HepG2 (cell line): ENCODE data around the gene ZNF211. TPM values are rescaled to one million over a fixed set of nuclear protein-coding genes. Genes with fewer than 3 reads are reported as not detected.
A peak's percentile ranks its signal among the peaks of the same experiment; 100 is the strongest.

Experiments
- ATAD3A ChIP-seq: sonication (generic); formaldehyde crosslinking; IDR thresholded peaks from 2 replicates; pipeline ENCODE4 v1.4.0; 2020; ENCODE audit warnings: missing genetic modification reagents
- ELF4 ChIP-seq: sonication (generic); formaldehyde crosslinking; IDR thresholded peaks from 2 replicates; pipeline ENCODE4 v1.5.0; 2020; ENCODE audit warnings: missing genetic modification reagents, mild to moderate bottlenecking, moderate library complexity, borderline replicate concordance
- MEIS1 ChIP-seq: sonication (generic); formaldehyde crosslinking; IDR thresholded peaks from 2 replicates; pipeline ENCODE4 v1.9.0; 2021; ENCODE audit warnings: mild to moderate bottlenecking, missing genetic modification reagents, moderate library complexity, borderline replicate concordance
- MYC ChIP-seq: sonication (generic); formaldehyde crosslinking; IDR thresholded peaks from 2 replicates; pipeline ENCODE4 v1.9.0; 2021; ENCODE audit warnings: missing genetic modification reagents, borderline replicate concordance
- NBN ChIP-seq: fragments of 450-650 bp; conservative IDR thresholded peaks from 2 replicates; pipeline ENCODE4 v1.6.1; 2017
- WIZ ChIP-seq: sonication (generic); formaldehyde crosslinking; IDR thresholded peaks from 2 replicates; pipeline ENCODE4 v1.5.1; 2020; ENCODE audit warnings: mild to moderate bottlenecking, missing genetic modification reagents
- ZFP62 ChIP-seq: sonication (generic); formaldehyde crosslinking; IDR thresholded peaks from 2 replicates; pipeline ENCODE4 v1.4.0; 2020; ENCODE audit warnings: missing genetic modification reagents
- ZMAT5 ChIP-seq: sonication (generic); formaldehyde crosslinking; IDR thresholded peaks from 2 replicates; pipeline ENCODE4 v1.5.0; 2020; ENCODE audit warnings: mild to moderate bottlenecking, low read depth, missing genetic modification reagents, borderline replicate concordance
- ZNF280D ChIP-seq: sonication (generic); formaldehyde crosslinking; IDR thresholded peaks from 2 replicates; pipeline ENCODE4 v1.5.1; 2020; ENCODE audit warnings: mild to moderate bottlenecking, missing genetic modification reagents
- ZNF589 ChIP-seq: sonication (generic); formaldehyde crosslinking; conservative IDR thresholded peaks from 2 replicates; pipeline ENCODE4 v1.8.0; 2022; ENCODE audit warnings: mild to moderate bottlenecking, moderate library complexity, missing genetic modification reagents
- polyA plus RNA-seq, 8 experiments: library from polyadenylated mRNA; depleted of rRNA in 3 of 8; stranded (reverse) in 7 of 8; unstranded in 1 of 8; fragments of >200 nt; fragmentation: Illumina TruSeq in 4 of 8; extraction: Trizol in 4 of 8; gene quantifications; 2 replicates each; pipeline versions ENCODE4 v1.2.1 to v1.2.3, GENCODE V29; 2011 to 2016; ENCODE audit warnings: low read depth in 4 of 8, missing spikeins in 1 of 8, mixed read lengths in 1 of 8; ENCODE audit not compliant: insufficient read depth in 1 of 8
- total RNA-seq, 5 experiments: library from RNA; depleted of rRNA; stranded (reverse); fragments of >200 nt; fragmentation: Illumina TruSeq; extraction: Trizol; gene quantifications; 2 replicates each; pipeline ENCODE4 v1.2.3, GENCODE V29; 2016; ENCODE audit warnings: low read depth in 1 of 5
- TF ChIP-seq, protein P1 (sequence below): IDR thresholded peaks from 2 replicates; pipeline ENCODE4 v1.6.1; 2016; ENCODE audit warnings: low read depth, control low read depth
- TF ChIP-seq, protein P2 (sequence below): sonication (generic); formaldehyde crosslinking; IDR thresholded peaks from 2 replicates; pipeline ENCODE4 v1.5.1; 2020; ENCODE audit warnings: missing genetic modification reagents, mild to moderate bottlenecking, borderline replicate concordance
- TF ChIP-seq, protein P3 (sequence below): fragments of 450-650 bp; IDR thresholded peaks from 2 replicates; pipeline ENCODE4 v1.6.1; 2017

The ZNF211 gene
- total and polyA plus RNA-seq, 2 of the 13 experiments (the other 11 are each of a cell fraction or from before 2014, with no cell fraction given), result 9.9 to 11.2 TPM

DNA sequence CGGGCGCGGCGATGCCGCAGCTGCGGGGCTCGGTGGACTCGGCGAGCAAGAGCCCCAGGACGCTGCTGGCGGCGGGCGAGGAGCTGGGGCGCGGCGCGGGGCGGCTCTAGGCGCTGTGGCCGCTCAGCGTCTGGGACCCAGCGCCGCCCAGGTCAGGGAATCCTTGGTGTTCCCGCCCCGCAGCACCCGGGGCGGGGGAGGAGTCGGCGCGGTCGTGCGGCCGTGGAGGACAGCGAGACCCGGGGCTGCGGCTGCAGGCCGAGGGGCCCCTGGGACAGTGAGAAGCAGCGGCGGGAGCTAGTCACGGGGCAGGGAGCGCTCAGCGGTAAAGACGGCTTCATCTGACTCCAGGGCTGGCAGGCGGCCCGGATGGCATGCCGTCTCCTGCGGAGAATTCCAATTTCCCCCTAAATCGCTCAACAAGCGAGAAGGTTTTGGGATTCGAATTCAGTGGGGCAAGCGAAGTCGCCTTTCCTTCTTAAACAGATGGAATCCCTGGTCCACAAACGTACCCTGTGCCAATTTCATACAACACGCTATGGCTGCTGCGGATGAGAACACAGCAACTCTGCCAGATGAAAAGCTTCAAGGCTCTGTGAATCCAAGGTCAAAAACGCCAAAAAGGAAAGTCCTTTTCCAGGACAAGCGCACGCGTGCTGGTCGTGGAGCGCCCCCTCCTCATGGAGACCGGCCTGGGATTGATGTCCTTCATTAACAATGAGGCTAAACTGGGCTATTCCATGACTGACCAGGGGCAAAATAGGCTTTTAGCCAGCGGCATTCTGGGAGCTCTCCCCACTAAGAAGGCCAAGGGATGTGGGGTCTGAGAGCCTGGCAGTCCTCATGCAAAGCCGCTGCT, 31.5 kb downstream of the ZNF211 start (continued):
- TF ChIP-seq WIZ (CRISPR knock-in tag) (no peak), ATAD3A (no peak), ZMAT5 (no peak), ELF4 (CRISPR knock-in tag) (no peak), ZNF280D (CRISPR knock-in tag) (peak; percentile 43; the same call in 1 of the 2 replicates), NBN (no peak), MYC (CRISPR knock-in tag) (no peak), ZNF589 (CRISPR knock-in tag) (no peak), ZFP62 (CRISPR knock-in tag) (no peak), MEIS1 (CRISPR knock-in tag) (no peak)
- TF ChIP-seq, protein P1, sequence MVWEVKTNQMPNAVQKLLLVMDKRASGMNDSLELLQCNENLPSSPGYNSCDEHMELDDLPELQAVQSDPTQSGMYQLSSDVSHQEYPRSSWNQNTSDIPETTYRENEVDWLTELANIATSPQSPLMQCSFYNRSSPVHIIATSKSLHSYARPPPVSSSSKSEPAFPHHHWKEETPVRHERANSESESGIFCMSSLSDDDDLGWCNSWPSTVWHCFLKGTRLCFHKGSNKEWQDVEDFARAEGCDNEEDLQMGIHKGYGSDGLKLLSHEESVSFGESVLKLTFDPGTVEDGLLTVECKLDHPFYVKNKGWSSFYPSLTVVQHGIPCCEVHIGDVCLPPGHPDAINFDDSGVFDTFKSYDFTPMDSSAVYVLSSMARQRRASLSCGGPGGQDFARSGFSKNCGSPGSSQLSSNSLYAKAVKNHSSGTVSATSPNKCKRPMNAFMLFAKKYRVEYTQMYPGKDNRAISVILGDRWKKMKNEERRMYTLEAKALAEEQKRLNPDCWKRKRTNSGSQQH (CRISPR knock-in tag), result no peak; the same call in 1 of the 2 replicates
- TF ChIP-seq, protein P2, sequence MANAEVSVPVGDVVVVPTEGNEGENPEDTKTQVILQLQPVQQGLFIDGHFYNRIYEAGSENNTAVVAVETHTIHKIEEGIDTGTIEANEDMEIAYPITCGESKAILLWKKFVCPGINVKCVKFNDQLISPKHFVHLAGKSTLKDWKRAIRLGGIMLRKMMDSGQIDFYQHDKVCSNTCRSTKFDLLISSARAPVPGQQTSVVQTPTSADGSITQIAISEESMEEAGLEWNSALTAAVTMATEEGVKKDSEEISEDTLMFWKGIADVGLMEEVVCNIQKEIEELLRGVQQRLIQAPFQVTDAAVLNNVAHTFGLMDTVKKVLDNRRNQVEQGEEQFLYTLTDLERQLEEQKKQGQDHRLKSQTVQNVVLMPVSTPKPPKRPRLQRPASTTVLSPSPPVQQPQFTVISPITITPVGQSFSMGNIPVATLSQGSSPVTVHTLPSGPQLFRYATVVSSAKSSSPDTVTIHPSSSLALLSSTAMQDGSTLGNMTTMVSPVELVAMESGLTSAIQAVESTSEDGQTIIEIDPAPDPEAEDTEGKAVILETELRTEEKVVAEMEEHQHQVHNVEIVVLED, result no peak
- TF ChIP-seq, protein P3, sequence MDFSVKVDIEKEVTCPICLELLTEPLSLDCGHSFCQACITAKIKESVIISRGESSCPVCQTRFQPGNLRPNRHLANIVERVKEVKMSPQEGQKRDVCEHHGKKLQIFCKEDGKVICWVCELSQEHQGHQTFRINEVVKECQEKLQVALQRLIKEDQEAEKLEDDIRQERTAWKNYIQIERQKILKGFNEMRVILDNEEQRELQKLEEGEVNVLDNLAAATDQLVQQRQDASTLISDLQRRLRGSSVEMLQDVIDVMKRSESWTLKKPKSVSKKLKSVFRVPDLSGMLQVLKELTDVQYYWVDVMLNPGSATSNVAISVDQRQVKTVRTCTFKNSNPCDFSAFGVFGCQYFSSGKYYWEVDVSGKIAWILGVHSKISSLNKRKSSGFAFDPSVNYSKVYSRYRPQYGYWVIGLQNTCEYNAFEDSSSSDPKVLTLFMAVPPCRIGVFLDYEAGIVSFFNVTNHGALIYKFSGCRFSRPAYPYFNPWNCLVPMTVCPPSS, result no peak
